K562 (cell line): ENCODE data around the gene ROBO2. TPM values are rescaled to one million over a fixed set of nuclear protein-coding genes. Genes with fewer than 3 reads are reported as not detected.

ENCODE experiments used
- NCOA6 ChIP-seq: fragments of 450-650 bp; IDR thresholded peaks from 2 replicates; pipeline ENCODE4 v1.6.1; 2017; ENCODE audit warnings: mild to moderate bottlenecking
- PHF21A ChIP-seq: fragments of 450-650 bp; IDR thresholded peaks from 2 replicates; pipeline ENCODE4 v1.6.1; 2017; ENCODE audit warnings: low read depth, borderline replicate concordance
- polyA plus RNA-seq, 8 experiments: library from polyadenylated mRNA; depleted of rRNA in 4 of 8; stranded (reverse) in 5 of 8; unstranded in 3 of 8; fragments of >200 nt; fragmentation: Nextera tagmentation in 2 of 8; fragmentation: Illumina TruSeq in 1 of 8; extraction: Ambion mirVana in 2 of 8; extraction: Trizol in 1 of 8; gene quantifications; 2 replicates each; pipeline versions ENCODE4 v1.2.1 to v1.2.3, GENCODE V29; 2011 to 2014; ENCODE audit warnings: inconsistent platforms in 1 of 8, missing spikeins in 1 of 8
- total RNA-seq, 7 experiments: library from RNA; depleted of rRNA in 6 of 7; stranded (reverse); fragments of >200 nt in 6 of 7; fragmentation: Illumina TruSeq in 2 of 7; extraction: Trizol in 2 of 7; gene quantifications; 2 replicates each; pipeline versions ENCODE4 v1.2.1 to v1.2.3, GENCODE V29; 2011 to 2021; ENCODE audit warnings: low replicate concordance in 1 of 7
- TF ChIP-seq, protein P1 (sequence below): fragments of 450-650 bp; IDR thresholded peaks from 2 replicates; pipeline ENCODE4 v1.6.1; 2016; ENCODE audit warnings: mild to moderate bottlenecking, moderate library complexity
- TF ChIP-seq, protein P2 (sequence below): fragments of 250-450 bp; sonication (Bioruptor Pico); IDR thresholded peaks from 2 replicates; pipeline ENCODE4 v1.8.0; 2021; ENCODE audit warnings: borderline replicate concordance, mild to moderate bottlenecking, moderate library complexity; ENCODE audit not compliant: poor library complexity, severe bottlenecking
- TF ChIP-seq, protein P3 (sequence below): fragments of 250-450 bp; sonication (Bioruptor Pico); IDR thresholded peaks from 2 replicates; pipeline ENCODE4 v1.4.0; 2020; ENCODE audit warnings: borderline replicate concordance
- TF ChIP-seq, protein P4 (sequence below): sonication (generic); formaldehyde crosslinking; IDR thresholded peaks from 2 replicates; pipeline ENCODE4 v1.8.0; 2022; ENCODE audit warnings: missing genetic modification reagents, mild to moderate bottlenecking, moderate library complexity, borderline replicate concordance
- TF ChIP-seq, protein P5 (sequence below): sonication (generic); formaldehyde crosslinking; IDR thresholded peaks from 2 replicates; pipeline ENCODE4 v1.8.0; 2022; ENCODE audit warnings: mild to moderate bottlenecking, missing genetic modification reagents
- TF ChIP-seq, protein P6 (sequence below): fragments of 450-650 bp; IDR thresholded peaks from 2 replicates; pipeline ENCODE4 v1.6.1; 2016; ENCODE audit warnings: mild to moderate bottlenecking

Gene ROBO2
- total and polyA plus RNA-seq, 9 of the 15 experiments (the other 6 are each of a cell fraction or from before 2014, with no cell fraction given): 0.84 to 3.0 (median 1.7) TPM

DNA sequence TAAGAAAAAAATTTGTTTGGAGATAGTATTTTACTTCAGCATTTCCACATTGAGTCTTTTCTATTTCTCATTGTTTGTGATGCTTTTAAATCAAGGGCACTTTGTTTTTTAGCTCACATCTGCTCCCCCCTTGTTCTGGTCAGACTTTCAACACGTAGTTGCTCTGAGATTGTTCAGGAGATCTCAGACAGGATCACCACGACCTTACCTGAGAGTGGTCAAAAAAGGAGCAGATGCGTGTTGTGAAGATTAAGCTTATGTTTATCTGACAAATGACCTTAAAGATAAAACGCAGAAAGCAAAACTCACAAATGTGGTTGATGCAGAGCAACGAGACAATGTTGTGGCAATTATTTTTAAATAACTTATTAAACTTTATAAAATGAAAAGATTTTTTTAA is 298.3 kb downstream of the ROBO2 start (continued):
- TF ChIP-seq, protein P1, sequence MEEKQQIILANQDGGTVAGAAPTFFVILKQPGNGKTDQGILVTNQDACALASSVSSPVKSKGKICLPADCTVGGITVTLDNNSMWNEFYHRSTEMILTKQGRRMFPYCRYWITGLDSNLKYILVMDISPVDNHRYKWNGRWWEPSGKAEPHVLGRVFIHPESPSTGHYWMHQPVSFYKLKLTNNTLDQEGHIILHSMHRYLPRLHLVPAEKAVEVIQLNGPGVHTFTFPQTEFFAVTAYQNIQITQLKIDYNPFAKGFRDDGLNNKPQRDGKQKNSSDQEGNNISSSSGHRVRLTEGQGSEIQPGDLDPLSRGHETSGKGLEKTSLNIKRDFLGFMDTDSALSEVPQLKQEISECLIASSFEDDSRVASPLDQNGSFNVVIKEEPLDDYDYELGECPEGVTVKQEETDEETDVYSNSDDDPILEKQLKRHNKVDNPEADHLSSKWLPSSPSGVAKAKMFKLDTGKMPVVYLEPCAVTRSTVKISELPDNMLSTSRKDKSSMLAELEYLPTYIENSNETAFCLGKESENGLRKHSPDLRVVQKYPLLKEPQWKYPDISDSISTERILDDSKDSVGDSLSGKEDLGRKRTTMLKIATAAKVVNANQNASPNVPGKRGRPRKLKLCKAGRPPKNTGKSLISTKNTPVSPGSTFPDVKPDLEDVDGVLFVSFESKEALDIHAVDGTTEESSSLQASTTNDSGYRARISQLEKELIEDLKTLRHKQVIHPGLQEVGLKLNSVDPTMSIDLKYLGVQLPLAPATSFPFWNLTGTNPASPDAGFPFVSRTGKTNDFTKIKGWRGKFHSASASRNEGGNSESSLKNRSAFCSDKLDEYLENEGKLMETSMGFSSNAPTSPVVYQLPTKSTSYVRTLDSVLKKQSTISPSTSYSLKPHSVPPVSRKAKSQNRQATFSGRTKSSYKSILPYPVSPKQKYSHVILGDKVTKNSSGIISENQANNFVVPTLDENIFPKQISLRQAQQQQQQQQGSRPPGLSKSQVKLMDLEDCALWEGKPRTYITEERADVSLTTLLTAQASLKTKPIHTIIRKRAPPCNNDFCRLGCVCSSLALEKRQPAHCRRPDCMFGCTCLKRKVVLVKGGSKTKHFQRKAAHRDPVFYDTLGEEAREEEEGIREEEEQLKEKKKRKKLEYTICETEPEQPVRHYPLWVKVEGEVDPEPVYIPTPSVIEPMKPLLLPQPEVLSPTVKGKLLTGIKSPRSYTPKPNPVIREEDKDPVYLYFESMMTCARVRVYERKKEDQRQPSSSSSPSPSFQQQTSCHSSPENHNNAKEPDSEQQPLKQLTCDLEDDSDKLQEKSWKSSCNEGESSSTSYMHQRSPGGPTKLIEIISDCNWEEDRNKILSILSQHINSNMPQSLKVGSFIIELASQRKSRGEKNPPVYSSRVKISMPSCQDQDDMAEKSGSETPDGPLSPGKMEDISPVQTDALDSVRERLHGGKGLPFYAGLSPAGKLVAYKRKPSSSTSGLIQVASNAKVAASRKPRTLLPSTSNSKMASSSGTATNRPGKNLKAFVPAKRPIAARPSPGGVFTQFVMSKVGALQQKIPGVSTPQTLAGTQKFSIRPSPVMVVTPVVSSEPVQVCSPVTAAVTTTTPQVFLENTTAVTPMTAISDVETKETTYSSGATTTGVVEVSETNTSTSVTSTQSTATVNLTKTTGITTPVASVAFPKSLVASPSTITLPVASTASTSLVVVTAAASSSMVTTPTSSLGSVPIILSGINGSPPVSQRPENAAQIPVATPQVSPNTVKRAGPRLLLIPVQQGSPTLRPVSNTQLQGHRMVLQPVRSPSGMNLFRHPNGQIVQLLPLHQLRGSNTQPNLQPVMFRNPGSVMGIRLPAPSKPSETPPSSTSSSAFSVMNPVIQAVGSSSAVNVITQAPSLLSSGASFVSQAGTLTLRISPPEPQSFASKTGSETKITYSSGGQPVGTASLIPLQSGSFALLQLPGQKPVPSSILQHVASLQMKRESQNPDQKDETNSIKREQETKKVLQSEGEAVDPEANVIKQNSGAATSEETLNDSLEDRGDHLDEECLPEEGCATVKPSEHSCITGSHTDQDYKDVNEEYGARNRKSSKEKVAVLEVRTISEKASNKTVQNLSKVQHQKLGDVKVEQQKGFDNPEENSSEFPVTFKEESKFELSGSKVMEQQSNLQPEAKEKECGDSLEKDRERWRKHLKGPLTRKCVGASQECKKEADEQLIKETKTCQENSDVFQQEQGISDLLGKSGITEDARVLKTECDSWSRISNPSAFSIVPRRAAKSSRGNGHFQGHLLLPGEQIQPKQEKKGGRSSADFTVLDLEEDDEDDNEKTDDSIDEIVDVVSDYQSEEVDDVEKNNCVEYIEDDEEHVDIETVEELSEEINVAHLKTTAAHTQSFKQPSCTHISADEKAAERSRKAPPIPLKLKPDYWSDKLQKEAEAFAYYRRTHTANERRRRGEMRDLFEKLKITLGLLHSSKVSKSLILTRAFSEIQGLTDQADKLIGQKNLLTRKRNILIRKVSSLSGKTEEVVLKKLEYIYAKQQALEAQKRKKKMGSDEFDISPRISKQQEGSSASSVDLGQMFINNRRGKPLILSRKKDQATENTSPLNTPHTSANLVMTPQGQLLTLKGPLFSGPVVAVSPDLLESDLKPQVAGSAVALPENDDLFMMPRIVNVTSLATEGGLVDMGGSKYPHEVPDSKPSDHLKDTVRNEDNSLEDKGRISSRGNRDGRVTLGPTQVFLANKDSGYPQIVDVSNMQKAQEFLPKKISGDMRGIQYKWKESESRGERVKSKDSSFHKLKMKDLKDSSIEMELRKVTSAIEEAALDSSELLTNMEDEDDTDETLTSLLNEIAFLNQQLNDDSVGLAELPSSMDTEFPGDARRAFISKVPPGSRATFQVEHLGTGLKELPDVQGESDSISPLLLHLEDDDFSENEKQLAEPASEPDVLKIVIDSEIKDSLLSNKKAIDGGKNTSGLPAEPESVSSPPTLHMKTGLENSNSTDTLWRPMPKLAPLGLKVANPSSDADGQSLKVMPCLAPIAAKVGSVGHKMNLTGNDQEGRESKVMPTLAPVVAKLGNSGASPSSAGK: no peak
- no peak for TF ChIP-seq NCOA6
- TF ChIP-seq, protein P2, sequence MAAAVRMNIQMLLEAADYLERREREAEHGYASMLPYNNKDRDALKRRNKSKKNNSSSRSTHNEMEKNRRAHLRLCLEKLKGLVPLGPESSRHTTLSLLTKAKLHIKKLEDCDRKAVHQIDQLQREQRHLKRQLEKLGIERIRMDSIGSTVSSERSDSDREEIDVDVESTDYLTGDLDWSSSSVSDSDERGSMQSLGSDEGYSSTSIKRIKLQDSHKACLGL: no peak
- TF ChIP-seq, protein P3, sequence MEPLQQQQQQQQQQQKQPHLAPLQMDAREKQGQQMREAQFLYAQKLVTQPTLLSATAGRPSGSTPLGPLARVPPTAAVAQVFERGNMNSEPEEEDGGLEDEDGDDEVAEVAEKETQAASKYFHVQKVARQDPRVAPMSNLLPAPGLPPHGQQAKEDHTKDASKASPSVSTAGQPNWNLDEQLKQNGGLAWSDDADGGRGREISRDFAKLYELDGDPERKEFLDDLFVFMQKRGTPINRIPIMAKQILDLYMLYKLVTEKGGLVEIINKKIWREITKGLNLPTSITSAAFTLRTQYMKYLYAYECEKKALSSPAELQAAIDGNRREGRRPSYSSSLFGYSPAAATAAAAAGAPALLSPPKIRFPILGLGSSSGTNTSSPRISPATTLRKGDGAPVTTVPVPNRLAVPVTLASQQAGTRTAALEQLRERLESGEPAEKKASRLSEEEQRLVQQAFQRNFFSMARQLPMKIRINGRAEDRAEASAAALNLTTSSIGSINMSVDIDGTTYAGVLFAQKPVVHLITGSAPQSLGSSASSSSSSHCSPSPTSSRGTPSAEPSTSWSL (CRISPR knock-in tag): no peak
- TF ChIP-seq, protein P4, sequence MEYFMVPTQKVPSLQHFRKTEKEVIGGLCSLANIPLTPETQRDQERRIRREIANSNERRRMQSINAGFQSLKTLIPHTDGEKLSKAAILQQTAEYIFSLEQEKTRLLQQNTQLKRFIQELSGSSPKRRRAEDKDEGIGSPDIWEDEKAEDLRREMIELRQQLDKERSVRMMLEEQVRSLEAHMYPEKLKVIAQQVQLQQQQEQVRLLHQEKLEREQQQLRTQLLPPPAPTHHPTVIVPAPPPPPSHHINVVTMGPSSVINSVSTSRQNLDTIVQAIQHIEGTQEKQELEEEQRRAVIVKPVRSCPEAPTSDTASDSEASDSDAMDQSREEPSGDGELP (CRISPR knock-in tag): no peak
- TF ChIP-seq, protein P5, sequence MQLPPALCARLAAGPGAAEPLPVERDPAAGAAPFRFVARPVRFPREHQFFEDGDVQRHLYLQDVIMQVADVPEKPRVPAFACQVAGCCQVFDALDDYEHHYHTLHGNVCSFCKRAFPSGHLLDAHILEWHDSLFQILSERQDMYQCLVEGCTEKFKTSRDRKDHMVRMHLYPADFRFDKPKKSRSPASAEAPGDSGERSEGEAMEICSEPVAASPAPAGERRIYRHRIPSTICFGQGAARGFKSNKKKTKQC: no peak
- no peak for TF ChIP-seq PHF21A
- TF ChIP-seq, protein P6, sequence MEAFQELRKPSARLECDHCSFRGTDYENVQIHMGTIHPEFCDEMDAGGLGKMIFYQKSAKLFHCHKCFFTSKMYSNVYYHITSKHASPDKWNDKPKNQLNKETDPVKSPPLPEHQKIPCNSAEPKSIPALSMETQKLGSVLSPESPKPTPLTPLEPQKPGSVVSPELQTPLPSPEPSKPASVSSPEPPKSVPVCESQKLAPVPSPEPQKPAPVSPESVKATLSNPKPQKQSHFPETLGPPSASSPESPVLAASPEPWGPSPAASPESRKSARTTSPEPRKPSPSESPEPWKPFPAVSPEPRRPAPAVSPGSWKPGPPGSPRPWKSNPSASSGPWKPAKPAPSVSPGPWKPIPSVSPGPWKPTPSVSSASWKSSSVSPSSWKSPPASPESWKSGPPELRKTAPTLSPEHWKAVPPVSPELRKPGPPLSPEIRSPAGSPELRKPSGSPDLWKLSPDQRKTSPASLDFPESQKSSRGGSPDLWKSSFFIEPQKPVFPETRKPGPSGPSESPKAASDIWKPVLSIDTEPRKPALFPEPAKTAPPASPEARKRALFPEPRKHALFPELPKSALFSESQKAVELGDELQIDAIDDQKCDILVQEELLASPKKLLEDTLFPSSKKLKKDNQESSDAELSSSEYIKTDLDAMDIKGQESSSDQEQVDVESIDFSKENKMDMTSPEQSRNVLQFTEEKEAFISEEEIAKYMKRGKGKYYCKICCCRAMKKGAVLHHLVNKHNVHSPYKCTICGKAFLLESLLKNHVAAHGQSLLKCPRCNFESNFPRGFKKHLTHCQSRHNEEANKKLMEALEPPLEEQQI: no peak
